SK-N-SH treated with all-trans-retinoic acid at 6 μM for 48 hours (cell line): ENCODE data around the gene TRIM50.

Source experiments
- ARNTL ChIP-seq: fragments of 450-650 bp; formaldehyde crosslinking; IDR thresholded peaks from 2 replicates; pipeline ENCODE4 v1.5.0; 2020; ENCODE audit warnings: low read depth, mild to moderate bottlenecking, moderate library complexity, borderline replicate concordance
- CSDC2 ChIP-seq: fragments of 250-450 bp; sonication (Bioruptor Pico); IDR thresholded peaks from 2 replicates; pipeline ENCODE4 v1.5.0; 2020; ENCODE audit warnings: mild to moderate bottlenecking, moderate library complexity
- ISL1 ChIP-seq: fragments of 250-450 bp; sonication (Bioruptor Pico); IDR thresholded peaks from 2 replicates; pipeline ENCODE4 v2.1.2; 2022; ENCODE audit warnings: mild to moderate bottlenecking, moderate library complexity
- PPARA ChIP-seq: fragments of 250-450 bp; sonication (Bioruptor Pico); IDR thresholded peaks from 2 replicates; pipeline ENCODE4 v1.5.0; 2020; ENCODE audit warnings: mild to moderate bottlenecking, borderline replicate concordance
- RARB ChIP-seq: fragments of 250-450 bp; sonication (Bioruptor Pico); IDR thresholded peaks from 2 replicates; pipeline ENCODE4 v1.8.0; 2021; ENCODE audit warnings: mild to moderate bottlenecking, moderate library complexity
- ZFP3 ChIP-seq: fragments of 250-450 bp; sonication (Bioruptor Pico); IDR thresholded peaks from 2 replicates; pipeline ENCODE4 v1.5.0; 2020; ENCODE audit warnings: mild to moderate bottlenecking, moderate library complexity
- ZFP30 ChIP-seq: fragments of 450-650 bp; formaldehyde crosslinking; IDR thresholded peaks from 2 replicates; pipeline ENCODE4 v1.5.0; 2022; ENCODE audit warnings: mild to moderate bottlenecking, moderate library complexity
- ZNF565 ChIP-seq: fragments of 450-650 bp; formaldehyde crosslinking; conservative IDR thresholded peaks from 2 replicates; pipeline ENCODE4 v1.5.0; 2020; ENCODE audit warnings: low read depth, mild to moderate bottlenecking, moderate library complexity
- ZNF70 ChIP-seq: fragments of 450-650 bp; formaldehyde crosslinking; IDR thresholded peaks from 2 replicates; pipeline ENCODE4 v1.5.0; 2020; ENCODE audit warnings: mild to moderate bottlenecking, moderate library complexity
- TF ChIP-seq, protein P1 (sequence below): fragments of 250-450 bp; sonication (Bioruptor Pico); IDR thresholded peaks from 2 replicates; pipeline ENCODE4 v1.5.1; 2020; ENCODE audit warnings: low read depth, mild to moderate bottlenecking, moderate library complexity
- TF ChIP-seq, protein P2 (sequence below): fragments of 250-450 bp; sonication (Bioruptor Pico); IDR thresholded peaks from 2 replicates; pipeline ENCODE4 v1.8.0; 2020; ENCODE audit warnings: mild to moderate bottlenecking, moderate library complexity, borderline replicate concordance
- TF ChIP-seq, protein P3 (sequence below): fragments of 250-450 bp; sonication (Bioruptor Pico); IDR thresholded peaks from 2 replicates; pipeline ENCODE4 v1.8.0; 2021; ENCODE audit warnings: low read depth, mild to moderate bottlenecking, moderate library complexity, borderline replicate concordance
- TF ChIP-seq, protein P4 (sequence below): fragments of 250-450 bp; sonication (Bioruptor Pico); IDR thresholded peaks from 2 replicates; pipeline ENCODE4 v1.5.1; 2021; ENCODE audit warnings: mild to moderate bottlenecking, moderate library complexity

DNA sequence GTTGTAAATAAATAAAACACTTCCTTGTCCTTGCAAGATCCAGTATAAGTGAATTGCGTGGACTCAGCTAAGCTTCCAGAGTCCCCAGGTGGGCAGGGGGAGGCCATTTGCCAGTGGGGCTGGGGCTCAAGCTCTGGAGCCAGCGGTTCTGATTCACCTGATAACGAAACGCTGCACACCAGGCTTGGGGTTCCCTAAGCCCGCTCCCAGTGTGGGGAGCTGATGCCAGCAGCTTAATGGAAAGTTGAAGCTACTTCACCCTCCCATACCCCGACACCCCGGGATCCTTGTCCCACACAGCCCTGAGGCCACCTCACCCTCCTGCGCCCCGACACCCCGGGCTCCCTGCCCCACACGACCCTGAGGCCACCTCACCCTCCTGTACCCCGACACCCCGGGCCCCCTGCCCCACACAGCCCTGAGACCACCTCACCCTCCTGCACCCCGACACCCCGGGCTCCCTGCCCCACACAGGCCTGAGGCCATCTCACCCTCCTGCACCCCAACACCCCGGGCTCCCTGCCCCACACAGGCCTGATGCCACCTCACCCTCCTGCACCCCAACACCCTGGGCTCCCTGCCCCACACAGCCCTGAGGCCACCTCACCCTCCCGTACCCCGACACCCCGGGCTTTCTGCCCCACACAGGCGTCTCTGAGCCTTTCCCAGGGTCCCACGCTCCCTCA lies 30.9 kb upstream of the TRIM50 start:
- TF ChIP-seq ARNTL (CRISPR knock-in tag) (no peak), ZNF565 (CRISPR knock-in tag) (no peak), ZFP30 (no peak), RARB (no peak), ISL1 (CRISPR knock-in tag) (no peak), ZNF70 (CRISPR knock-in tag) (no peak), PPARA (CRISPR knock-in tag) (no peak), CSDC2 (CRISPR knock-in tag) (no peak), ZFP3 (no peak)
- TF ChIP-seq, protein P1, sequence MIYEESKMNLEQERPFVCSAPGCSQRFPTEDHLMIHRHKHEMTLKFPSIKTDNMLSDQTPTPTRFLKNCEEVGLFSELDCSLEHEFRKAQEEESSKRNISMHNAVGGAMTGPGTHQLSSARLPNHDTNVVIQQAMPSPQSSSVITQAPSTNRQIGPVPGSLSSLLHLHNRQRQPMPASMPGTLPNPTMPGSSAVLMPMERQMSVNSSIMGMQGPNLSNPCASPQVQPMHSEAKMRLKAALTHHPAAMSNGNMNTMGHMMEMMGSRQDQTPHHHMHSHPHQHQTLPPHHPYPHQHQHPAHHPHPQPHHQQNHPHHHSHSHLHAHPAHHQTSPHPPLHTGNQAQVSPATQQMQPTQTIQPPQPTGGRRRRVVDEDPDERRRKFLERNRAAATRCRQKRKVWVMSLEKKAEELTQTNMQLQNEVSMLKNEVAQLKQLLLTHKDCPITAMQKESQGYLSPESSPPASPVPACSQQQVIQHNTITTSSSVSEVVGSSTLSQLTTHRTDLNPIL (CRISPR knock-in tag): no peak
- TF ChIP-seq, protein P2, sequence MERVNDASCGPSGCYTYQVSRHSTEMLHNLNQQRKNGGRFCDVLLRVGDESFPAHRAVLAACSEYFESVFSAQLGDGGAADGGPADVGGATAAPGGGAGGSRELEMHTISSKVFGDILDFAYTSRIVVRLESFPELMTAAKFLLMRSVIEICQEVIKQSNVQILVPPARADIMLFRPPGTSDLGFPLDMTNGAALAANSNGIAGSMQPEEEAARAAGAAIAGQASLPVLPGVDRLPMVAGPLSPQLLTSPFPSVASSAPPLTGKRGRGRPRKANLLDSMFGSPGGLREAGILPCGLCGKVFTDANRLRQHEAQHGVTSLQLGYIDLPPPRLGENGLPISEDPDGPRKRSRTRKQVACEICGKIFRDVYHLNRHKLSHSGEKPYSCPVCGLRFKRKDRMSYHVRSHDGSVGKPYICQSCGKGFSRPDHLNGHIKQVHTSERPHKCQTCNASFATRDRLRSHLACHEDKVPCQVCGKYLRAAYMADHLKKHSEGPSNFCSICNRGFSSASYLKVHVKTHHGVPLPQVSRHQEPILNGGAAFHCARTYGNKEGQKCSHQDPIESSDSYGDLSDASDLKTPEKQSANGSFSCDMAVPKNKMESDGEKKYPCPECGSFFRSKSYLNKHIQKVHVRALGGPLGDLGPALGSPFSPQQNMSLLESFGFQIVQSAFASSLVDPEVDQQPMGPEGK (CRISPR knock-in tag): no peak
- TF ChIP-seq, protein P3, sequence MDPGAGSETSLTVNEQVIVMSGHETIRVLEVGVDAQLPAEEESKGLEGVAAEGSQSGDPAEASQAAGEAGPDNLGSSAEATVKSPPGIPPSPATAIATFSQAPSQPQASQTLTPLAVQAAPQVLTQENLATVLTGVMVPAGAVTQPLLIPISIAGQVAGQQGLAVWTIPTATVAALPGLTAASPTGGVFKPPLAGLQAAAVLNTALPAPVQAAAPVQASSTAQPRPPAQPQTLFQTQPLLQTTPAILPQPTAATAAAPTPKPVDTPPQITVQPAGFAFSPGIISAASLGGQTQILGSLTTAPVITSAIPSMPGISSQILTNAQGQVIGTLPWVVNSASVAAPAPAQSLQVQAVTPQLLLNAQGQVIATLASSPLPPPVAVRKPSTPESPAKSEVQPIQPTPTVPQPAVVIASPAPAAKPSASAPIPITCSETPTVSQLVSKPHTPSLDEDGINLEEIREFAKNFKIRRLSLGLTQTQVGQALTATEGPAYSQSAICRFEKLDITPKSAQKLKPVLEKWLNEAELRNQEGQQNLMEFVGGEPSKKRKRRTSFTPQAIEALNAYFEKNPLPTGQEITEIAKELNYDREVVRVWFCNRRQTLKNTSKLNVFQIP (CRISPR knock-in tag): no peak
- TF ChIP-seq, protein P4, sequence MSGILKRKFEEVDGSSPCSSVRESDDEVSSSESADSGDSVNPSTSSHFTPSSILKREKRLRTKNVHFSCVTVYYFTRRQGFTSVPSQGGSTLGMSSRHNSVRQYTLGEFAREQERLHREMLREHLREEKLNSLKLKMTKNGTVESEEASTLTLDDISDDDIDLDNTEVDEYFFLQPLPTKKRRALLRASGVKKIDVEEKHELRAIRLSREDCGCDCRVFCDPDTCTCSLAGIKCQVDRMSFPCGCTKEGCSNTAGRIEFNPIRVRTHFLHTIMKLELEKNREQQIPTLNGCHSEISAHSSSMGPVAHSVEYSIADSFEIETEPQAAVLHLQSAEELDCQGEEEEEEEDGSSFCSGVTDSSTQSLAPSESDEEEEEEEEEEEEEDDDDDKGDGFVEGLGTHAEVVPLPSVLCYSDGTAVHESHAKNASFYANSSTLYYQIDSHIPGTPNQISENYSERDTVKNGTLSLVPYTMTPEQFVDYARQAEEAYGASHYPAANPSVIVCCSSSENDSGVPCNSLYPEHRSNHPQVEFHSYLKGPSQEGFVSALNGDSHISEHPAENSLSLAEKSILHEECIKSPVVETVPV: no peak
